COLO668 (cell line): ENCODE results near the gene PCCA.
"Not testable (repeated sequence)": the region's sequence is repeated elsewhere in the genome, so short reads cannot be mapped to it uniquely, and the experiment has no call there.

ENCODE experiments used
- DNase-seq: peaks from one replicate; lab custom pipeline; 2025; ENCODE audit not compliant: unreplicated experiment; lab: John Stamatoyannopoulos, UW

PCCA gene

GRCh38 chr13:100097821-100098220 lies 8.9 kb downstream of the PCCA start:
- DNase-seq: no peak

- DNase-seq: no peak
Observed at GRCh38 chr13:100098445-100099116, 9.7 kb downstream of the PCCA start.

- DNase-seq: not testable (repeated sequence)
Observed at GRCh38 chr13:100099117-100099445, 10.2 kb downstream of the PCCA start.

DNA sequence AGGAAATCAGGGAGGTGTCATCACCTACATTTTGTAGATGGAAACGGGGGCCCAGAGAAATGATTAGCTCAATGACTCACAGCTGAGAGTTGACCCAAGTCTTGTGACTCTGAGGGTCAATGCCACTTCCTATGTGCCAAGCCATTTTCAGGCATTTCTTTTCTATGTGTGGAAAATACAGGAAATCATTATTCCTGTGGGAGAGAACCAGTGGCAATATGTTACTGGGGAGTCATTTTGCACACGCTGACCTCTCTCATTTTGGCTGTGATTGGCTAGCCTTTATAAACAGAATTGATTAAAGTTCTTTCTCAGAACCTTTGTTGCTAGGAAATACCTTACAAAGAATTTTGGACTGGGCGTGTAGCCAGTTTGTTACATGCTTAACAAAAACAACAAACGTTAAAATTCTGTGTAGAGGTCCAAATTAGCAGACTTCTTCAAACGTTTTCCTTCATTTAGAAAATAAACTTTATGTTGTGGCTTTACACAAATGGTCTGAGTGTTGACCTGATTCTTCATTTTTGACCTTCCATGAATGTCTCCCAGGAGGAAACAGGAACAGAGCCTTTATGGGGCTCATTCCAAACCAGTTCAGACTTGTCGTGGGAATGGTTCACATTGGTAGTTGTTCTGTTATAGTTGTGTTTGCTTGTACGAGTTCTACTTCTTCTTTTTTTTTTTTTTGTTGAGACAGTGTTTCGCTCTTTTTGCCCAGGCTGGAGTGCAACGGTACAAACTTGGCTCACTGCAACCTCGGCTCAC lies 11.4 kb downstream of the PCCA start:
- no peak for DNase-seq

DNA sequence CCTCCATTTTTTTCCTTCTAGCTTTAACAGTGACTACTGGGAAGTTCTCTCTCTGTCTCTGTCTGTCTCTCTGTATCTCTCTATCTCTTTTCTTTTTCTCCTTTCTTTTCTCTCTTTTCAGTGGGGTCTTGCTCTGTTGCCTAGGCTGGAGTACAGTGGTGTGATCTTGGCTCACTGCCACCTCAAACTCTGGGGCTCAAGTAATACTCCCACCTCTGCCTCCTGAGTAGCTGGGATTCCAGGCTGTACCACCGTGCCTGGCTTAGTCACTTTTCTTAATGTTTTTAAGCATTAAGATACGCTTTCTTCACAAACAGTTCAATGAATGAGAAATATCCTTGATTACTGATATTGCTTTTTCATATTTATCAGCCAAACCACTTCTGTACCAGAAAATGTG lies 13.1 kb downstream of the PCCA start:
- no peak for DNase-seq

DNA sequence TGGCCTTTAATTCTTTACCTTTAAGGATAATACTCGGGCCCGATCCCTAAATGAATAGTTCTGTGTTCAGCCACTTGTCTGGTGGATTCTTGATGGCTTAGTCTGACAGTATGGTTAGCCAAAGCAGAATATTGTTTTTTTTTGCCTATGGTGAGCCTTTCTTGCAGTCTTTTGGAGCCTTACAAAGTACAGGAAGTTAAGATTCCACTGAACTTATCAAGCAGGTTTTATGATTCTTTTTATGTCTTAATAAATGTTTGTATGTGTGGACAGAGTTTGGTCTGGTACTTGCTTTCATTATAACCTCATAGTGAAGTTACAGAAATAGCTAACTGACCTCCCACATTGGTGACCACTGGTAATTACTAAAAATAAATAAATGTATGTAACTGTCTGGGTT lies 17.1 kb downstream of the PCCA start:
- no peak for DNase-seq

DNA sequence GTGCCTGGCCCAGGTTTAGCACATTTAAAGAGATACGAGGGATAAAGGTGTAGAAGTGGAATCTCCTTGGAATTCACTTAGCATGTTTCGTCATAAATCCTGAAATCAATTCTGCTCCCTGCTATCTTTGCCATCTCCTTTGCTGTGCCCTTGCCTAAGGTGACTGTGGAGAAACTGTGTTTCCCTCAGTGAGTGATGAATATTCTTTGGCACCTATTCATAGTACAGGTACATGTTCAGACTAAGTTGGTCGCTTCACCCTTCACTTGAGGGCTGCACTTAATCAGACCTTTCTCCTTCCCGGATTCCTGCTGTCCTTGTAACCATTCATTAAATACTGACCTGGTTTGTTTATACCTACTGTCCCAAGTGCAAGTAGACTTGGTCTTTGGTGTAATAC lies 17.8 kb downstream of the PCCA start:
- DNase-seq: no peak

GRCh38 chr13:100108913-100109507 lies 20.1 kb downstream of the PCCA start:
- DNase-seq: no peak

DNA sequence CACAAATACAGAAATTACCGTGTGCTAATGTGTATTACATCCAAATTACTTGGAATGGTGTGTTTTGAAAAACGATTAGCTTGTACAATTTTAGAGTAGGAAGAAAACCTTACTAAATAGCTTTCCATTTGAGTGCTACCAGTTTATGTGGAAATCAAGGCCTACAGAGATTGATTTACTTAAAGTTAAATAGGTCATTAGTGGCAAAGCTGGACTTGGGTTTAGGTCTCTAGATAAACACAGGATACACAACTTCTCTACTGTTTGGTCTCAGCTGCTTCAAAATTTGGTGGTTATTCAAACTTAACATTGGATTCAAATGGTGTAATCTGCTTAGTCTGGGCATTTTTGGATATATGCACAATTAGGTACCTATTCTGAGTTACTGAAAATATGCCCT lies 21.4 kb downstream of the PCCA start:
- DNase-seq: no peak

DNA sequence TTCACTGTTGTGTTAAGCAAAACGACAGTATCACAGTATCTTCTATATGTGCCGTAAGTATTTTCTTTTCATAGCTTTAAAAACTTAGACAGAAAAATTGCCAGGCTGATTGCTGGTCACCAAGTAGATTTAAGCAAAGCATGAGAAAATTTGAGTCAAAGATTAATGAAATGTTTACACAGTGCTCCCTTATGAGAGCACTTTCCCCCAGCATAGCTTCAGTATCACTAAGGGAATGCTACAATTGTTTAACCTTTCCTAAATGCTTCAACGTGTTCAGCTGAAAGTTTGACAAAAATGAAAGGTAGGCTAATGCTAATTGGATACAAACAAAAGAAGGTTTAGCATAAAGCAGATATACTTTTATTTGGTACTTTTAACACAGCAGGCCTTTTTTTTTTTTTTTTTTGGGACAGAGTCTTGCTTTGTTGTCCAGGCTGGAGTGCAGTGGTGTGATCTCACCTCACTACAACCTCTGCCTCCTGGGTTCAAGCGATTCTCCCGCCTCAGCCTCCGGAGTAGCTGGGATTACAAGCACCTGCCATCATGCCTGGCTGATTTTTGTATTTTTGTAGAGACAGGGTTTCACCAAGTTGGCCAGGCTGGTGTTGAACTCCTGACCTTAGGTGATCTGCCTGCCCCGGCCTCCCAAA lies 23.4 kb downstream of the PCCA start:
- no peak for DNase-seq

GRCh38 chr13:100115693-100116254 lies 26.9 kb downstream of the PCCA start:
- no peak for DNase-seq

- DNase-seq: no peak
Observed at GRCh38 chr13:100124265-100124664, 35.4 kb downstream of the PCCA start.

DNA sequence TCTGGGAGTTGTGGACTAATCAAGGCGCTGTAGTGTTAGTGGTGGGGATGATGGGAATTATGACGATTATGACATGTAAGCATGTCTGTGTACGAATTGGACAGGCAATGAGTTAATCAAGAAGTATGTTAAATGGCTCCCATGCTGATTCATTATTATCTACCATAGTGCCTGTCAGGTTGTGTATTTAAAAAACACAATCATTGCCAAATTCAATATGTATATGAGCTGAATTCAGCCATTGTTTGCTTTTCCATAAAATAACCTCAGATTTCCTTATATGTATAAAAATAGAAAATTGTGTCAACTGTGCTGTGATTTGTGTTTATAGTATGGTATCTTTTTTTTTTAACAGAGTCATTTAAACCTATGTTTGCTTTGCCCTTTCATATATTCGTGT lies 37.1 kb downstream of the PCCA start:
- no peak for DNase-seq

- DNase-seq: peak; percentile 38
Observed at GRCh38 chr13:100128373-100128772, 39.5 kb downstream of the PCCA start.

DNA sequence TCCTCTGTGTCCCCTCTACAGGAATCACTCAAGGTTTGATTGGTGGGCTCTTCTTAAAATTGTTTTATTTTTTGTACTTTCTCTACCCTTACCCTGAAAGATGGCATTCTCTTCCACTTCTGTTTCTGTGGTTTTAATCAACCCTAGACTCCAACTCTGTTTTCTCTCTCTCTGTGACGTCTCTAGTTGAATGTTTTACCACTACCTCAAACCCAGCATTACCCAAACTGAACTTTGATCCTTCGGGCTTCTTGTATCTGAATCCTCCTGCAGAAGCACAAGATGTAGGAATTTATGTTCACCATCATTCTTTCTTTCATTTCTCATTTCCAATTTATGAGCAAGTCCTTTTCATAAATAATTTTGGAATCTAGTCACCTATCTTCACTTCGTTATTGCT lies 39.9 kb downstream of the PCCA start:
- DNase-seq: no peak

DNA sequence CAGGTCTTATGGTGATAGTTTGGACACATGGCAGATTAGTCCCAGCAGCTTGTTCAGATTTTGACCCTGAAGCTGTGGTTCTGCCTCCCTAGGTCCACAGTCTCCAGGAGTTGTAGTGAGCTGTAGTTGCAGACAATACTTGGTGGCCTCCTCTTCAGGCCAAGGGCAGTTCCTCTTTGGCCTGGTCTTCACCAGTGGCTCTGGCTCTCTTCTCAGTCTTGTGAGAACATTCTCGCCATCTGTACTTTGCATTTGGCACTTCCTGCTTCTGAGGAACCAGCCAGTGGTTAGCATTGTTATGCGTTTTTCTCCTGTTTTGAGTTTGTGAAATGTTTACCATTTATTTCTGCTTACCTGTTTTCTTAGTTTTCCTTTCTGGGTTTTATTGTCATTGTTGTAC lies 40.7 kb downstream of the PCCA start:
- no peak for DNase-seq

DNA sequence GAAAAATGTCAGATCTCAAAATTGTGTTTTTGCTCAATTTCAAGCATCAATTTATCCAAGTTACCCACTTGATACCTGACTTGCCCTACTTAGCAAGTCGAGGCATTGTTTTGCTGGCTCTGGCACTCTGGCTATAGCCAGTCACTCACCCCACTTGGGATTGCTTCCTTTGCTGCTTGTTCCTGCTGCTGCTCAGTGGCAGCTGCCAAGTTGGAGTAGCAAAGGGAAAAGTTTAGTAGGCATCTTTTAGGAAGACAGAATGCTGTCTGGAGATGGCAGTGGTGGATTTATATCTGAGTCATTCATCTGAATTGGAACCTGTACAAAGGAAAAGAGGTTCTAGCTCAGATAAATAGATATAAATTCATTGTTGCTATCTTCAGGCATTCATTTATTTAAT lies 41.2 kb downstream of the PCCA start:
- DNase-seq: no peak

DNA sequence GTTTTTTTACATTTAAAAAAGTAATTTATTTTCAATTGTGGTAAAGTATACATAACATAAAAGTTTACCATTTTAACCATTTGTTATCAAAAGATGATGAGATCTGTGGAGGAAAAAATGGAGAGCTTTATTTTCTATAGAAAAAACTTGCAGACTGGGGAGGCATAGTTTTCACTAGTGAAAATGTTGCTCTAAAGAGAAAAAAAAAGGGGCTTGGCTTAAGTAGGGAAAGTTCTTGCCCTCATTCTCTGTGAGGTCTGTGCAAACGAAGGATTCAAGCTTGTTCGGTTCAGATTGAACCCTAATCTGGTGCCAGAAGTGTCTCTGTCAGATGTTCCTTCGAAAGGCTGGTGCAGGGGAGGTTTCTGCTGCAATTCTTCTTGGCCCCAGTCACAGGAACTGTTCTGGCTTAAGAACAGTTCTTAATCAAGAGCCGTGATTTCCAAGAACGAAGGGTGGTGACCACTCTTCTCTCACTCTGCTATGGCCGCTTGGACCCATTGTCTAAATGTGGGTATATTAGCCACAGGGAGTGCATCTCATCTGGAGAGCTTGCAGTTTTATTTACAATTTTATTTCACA lies 42.1 kb downstream of the PCCA start:
- no peak for DNase-seq

DNA sequence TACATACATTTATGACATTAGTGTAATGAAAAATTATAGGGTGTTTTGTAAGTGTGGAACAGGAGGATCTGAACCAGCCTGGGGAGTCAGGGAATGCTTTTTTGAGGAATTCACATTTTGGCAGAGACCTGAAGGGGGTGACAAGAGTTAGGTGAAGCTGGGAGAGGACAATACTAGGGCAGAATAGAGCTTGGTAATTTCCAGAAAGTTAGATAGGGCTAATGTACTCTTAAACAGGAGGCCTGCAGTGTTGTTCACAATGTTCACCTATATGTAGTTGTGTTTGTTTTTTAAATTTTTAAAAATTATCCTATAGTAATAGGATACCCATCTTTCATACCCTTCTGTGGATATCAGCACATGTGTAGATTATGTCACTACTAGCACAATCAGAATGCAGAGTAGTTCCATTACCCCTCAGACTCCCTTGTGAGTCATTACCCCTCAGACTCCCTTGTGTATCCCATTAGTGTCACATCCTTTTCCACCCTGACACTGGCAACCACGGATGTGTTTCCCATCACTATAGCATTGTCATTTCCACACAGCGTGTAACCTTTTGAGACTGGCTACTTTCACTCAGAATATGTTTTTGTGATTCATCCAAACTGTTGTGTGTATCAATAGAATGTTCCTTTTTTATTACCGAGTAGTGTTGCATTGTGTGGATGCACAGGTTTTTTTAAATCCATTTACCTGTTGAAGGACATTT lies 43.1 kb downstream of the PCCA start:
- peak; percentile 39 for DNase-seq

DNA sequence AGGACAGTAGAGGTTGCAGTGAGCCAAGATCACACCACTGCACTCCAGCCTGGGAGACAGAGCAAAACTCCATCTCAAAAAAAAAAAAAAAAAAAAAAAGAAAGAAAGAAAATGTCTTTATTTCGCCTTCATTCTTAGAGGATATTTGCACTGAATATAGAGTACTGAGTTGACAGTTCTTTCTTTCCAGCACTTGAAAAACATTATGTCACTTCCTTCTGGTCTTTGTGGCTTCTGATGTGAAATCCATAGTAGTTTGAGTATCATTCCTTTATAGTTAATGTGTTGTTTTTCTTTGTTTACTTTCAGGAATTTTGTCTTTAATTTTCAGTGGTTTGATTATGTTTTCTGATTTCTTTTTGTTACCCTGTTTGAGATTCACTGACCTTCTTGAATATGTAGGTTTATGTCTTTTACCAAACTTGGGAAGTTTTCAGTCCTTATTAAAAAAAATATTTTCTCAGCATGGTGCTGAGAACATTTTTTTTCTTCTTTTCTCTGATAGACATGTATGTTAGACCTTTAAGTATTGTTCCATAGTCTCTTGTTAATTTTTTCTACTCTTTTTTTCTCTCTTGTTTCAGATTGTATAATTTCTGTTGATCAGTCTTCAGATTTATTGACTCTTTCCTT lies 50.1 kb downstream of the PCCA start:
- DNase-seq: no peak
